GM12874 (cell line): Measurements from ENCODE around the gene COG7.
A peak's percentile ranks its signal among the peaks of the same experiment; 100 is the strongest.

Experiments used
- CTCF ChIP-seq: IDR thresholded peaks from 2 replicates; pipeline ENCODE4 v1.5.1; 2011; ENCODE audit warnings: low read depth, mild to moderate bottlenecking, control low read depth, low read length, moderate library complexity; ENCODE audit not compliant: insufficient read depth

The COG7 gene

GRCh38 chr16:23356941-23357340 is 96.0 kb downstream of the COG7 start:
- TF ChIP-seq CTCF, result no peak

GRCh38 chr16:23355106-23355670 is 97.8 kb downstream of the COG7 start:
- no peak for TF ChIP-seq CTCF

- TF ChIP-seq CTCF, result no peak
Observed at GRCh38 chr16:23354246-23354645, 98.7 kb downstream of the COG7 start.

DNA sequence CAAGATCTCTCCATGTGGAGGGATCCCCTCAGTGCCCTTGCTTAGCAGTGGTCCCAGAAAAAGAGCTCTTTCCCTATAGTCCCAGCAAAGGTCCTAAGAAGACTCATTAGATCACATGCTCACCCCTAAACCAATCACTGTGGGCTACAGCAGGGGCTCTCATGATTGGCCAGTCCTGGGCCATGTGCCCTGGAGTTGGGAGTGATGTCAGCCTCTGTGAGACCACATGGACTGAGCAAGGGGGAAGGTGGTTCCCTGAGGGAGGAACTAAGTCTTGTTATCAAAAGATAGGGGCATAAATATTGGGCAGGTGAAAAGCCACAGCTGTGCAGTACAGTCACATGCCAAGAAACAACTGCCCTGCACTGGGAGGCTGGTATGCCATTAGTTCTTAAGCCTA is 99.5 kb downstream of the COG7 start:
- no peak for TF ChIP-seq CTCF

GRCh38 chr16:23351360-23351759 is 101.6 kb downstream of the COG7 start:
- TF ChIP-seq CTCF, result no peak

DNA sequence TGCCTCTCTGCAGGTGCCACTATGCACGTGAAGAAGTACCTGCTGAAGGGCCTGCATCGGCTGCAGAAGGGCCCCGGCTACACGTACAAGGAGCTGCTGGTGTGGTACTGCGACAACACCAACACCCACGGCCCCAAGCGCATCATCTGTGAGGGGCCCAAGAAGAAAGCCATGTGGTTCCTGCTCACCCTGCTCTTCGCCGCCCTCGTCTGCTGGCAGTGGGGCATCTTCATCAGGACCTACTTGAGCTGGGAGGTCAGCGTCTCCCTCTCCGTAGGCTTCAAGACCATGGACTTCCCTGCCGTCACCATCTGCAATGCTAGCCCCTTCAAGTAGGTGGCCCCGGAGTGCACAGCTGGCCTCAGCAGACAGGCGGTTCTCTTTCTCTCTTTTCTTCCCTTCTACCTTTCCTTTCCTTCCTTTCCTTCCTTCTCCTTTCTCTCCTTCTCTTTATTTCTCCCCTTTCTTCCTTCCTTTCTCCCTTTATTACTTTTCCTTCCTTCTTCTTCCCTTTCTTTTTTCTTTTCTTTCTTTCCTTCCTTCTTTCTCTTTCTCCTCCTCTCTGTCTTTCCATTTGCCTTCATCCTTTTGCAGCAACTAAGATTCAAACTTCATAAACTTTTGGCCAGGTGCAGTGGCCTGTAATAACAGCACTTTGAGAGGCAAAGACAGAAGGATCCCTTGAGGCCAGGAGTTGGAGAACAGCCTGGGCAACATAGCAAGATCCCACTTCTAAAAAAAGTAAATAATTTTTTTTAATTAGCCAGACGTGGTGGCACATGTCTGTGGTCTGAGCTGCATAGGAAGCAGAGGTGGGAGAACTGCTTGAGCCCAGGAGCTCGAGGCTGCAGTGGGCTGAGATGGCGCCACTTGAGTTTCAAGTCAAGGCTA is 104.2 kb downstream of the COG7 start:
- peak; percentile 38 for TF ChIP-seq CTCF

GRCh38 chr16:23345237-23345636 is 107.8 kb downstream of the COG7 start:
- no peak for TF ChIP-seq CTCF
